ENCODE results near the gene PRKD2. TPM values are rescaled to one million over a fixed set of nuclear protein-coding genes. Genes with fewer than 3 reads are reported as not detected.
"Not testable (repeated sequence)": the region's sequence is repeated elsewhere in the genome, so short reads cannot be mapped to it uniquely, and the experiment has no call there.

PRKD2 gene
- total and polyA plus RNA-seq, 2 donors (not counting 1 experiment from before 2014, with no cell fraction given), result 8.1 to 11.6 TPM

DNA sequence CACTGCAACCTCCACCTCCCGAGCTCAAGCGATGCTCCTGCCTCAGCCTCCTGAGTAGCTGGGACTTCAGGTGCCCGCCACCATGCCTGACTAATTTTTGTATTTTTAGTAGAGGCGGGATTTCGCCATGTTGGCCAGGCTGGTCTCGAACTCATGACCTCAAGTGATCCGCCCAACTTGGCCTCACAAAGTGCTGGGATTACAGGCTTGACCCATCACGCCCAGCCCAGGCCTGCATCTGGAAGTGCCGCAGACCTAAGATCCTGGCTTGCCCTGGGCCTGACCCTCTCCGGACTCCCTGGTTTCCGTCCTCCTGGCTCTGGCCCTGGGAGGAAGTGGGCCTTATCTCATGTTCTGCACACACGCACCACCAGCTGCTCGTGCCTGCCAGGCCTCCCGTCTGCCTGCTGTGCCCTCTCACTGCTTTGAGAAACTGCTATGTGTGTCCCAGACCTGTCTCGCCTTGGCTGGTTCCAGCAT lies 87.3 kb downstream of the PRKD2 start:
- no peaks in the 10 kb centered on the region for H3K36me3 ChIP-seq (ENCODE audit: control insufficient read depth, insufficient read depth, low read length)
- no peak overlapping the region for H3K9ac ChIP-seq (ENCODE audit: insufficient read depth, low read length)
- H3K9me3 ChIP-seq (ENCODE audit: control insufficient read depth, insufficient read depth, low read depth, low read length), result no peaks in the 10 kb centered on the region
- H3K4me3 ChIP-seq (replicated peaks in 1 of 4; ENCODE audit: control extremely low read depth in 1 of 4, insufficient read depth in 1 of 4, low read depth in 3 of 4, low read length in 4 of 4), result no peak overlapping the region
- H3K4me2 ChIP-seq (ENCODE audit: extremely low read depth, insufficient read depth, low read length), result no peak overlapping the region
- H3K27ac ChIP-seq (ENCODE audit: insufficient read depth, low read length), result no peak overlapping the region
- H3K27me3 ChIP-seq (ENCODE audit: control insufficient read depth, insufficient read depth, low read length), result no peaks in the 10 kb centered on the region
- H4K20me1 ChIP-seq (ENCODE audit: control insufficient read depth, extremely low read depth, insufficient read depth, low read length), result no peaks in the 10 kb centered on the region
- DNase-seq (ENCODE audit: low read depth in 2 of 2), result peak in 1 of 2 donors; percentile 14
- peaks cover 24% of the 10 kb centered on the region for H3K4me1 ChIP-seq (ENCODE audit: control insufficient read depth, extremely low read depth, insufficient read depth, low read length)
- H2AFZ ChIP-seq (ENCODE audit: low read length), result no peak overlapping the region
- TF ChIP-seq CTCF (conservative IDR thresholded peaks at IDR 0.05 in 1 of 2, IDR thresholded peaks at IDR 0.05 in 1 of 2; ENCODE audit: low read depth in 1 of 2, low read length in 2 of 2), result no peak
- no peak for TF ChIP-seq EZH2 (IDR thresholded peaks at IDR 0.05; ENCODE audit: low read length, missing control alignments)
- H3K79me2 ChIP-seq (ENCODE audit: control insufficient read depth, insufficient read depth, low read length), result no peaks in the 10 kb centered on the region

- not testable (repeated sequence) for H4K20me1 ChIP-seq (ENCODE audit: control insufficient read depth, extremely low read depth, insufficient read depth, low read length); H3K4me2 ChIP-seq (ENCODE audit: extremely low read depth, insufficient read depth, low read length); H3K27me3 ChIP-seq (ENCODE audit: control insufficient read depth, insufficient read depth, low read length); H3K9ac ChIP-seq (ENCODE audit: insufficient read depth, low read length); H3K27ac ChIP-seq (ENCODE audit: insufficient read depth, low read length); H3K36me3 ChIP-seq (ENCODE audit: control insufficient read depth, insufficient read depth, low read length); H3K9me3 ChIP-seq (ENCODE audit: control insufficient read depth, insufficient read depth, low read depth, low read length); DNase-seq (ENCODE audit: low read depth in 2 of 2); H3K4me3 ChIP-seq (replicated peaks in 1 of 4; ENCODE audit: control extremely low read depth in 1 of 4, insufficient read depth in 1 of 4, low read depth in 3 of 4, low read length in 4 of 4); H3K79me2 ChIP-seq (ENCODE audit: control insufficient read depth, insufficient read depth, low read length); H2AFZ ChIP-seq (ENCODE audit: low read length)
- H3K4me1 ChIP-seq (ENCODE audit: control insufficient read depth, extremely low read depth, insufficient read depth, low read length), result peaks cover 24% of the 10 kb centered on the region
These were observed 87.9 kb downstream of the PRKD2 start for GRCh38 chr19:46628970-46629369.

- DNase-seq (ENCODE audit: low read depth in 2 of 2), result no peak
- Histone ChIP-seq H3K27me3 (ENCODE audit: control insufficient read depth, insufficient read depth, low read length) (no peaks in the 10 kb centered on the region), H3K79me2 (ENCODE audit: control insufficient read depth, insufficient read depth, low read length) (peaks cover 26% of the 10 kb centered on the region), H3K4me3 (replicated peaks in 1 of 4; ENCODE audit: control extremely low read depth in 1 of 4, insufficient read depth in 1 of 4, low read depth in 3 of 4, low read length in 4 of 4) (no peak overlapping the region), H4K20me1 (ENCODE audit: control insufficient read depth, extremely low read depth, insufficient read depth, low read length) (no peaks in the 10 kb centered on the region), H3K9me3 (ENCODE audit: control insufficient read depth, insufficient read depth, low read depth, low read length) (no peaks in the 10 kb centered on the region), H2AFZ (ENCODE audit: low read length) (no peak overlapping the region), H3K9ac (ENCODE audit: insufficient read depth, low read length) (no peak overlapping the region), H3K36me3 (ENCODE audit: control insufficient read depth, insufficient read depth, low read length) (peaks cover 3% of the 10 kb centered on the region), H3K4me2 (ENCODE audit: extremely low read depth, insufficient read depth, low read length) (no peak overlapping the region), H3K4me1 (ENCODE audit: control insufficient read depth, extremely low read depth, insufficient read depth, low read length) (peaks cover 26% of the 10 kb centered on the region), H3K27ac (ENCODE audit: insufficient read depth, low read length) (no peak overlapping the region)
- TF ChIP-seq EZH2 (IDR thresholded peaks at IDR 0.05; ENCODE audit: low read length, missing control alignments) (no peak), CTCF (conservative IDR thresholded peaks at IDR 0.05 in 1 of 2, IDR thresholded peaks at IDR 0.05 in 1 of 2; ENCODE audit: low read depth in 1 of 2, low read length in 2 of 2) (no peak)
These were observed 90.5 kb downstream of the PRKD2 start for GRCh38 chr19:46626446-46626845.

All from fibroblast of lung (primary cell).